HL-60 (cell line): ENCODE data around the gene GRK5.

ENCODE experiments used
- DNase-seq, 2 experiments: peaks; one replicate each; pipeline ENCODE4 v3.0.0-alpha.2; 2010 to 2020; ENCODE audit warnings: low read depth in 1 of 2, low spot score in 1 of 2
- H3K27ac ChIP-seq: fragments of 250-450 bp; sonication (Bioruptor Pico); replicated peaks from 2 replicates; pipeline ENCODE4 v1.5.1; 2020; ENCODE audit warnings: mild to moderate bottlenecking, moderate library complexity
- H3K27me3 ChIP-seq: fragments of 250-450 bp; sonication (Bioruptor Pico); 2 replicates; pipeline ENCODE4 v1.5.1; 2021; ENCODE audit warnings: mild to moderate bottlenecking, moderate library complexity; ENCODE audit not compliant: insufficient read depth, poor library complexity, severe bottlenecking
- H3K4me3 ChIP-seq: replicated peaks from 2 replicates; pipeline ENCODE4 v1.5.1; 2011; ENCODE audit warnings: mild to moderate bottlenecking, control low read depth, low read length; ENCODE audit not compliant: insufficient read depth
- CTCF ChIP-seq: IDR thresholded peaks from one replicate; pipeline ENCODE4 v1.5.1; 2011; ENCODE audit warnings: low read length, control low read depth, inconsistent platforms; ENCODE audit not compliant: insufficient read depth
- GABPA ChIP-seq: IDR thresholded peaks from 2 replicates; pipeline ENCODE4 v1.6.1; 2012; ENCODE audit warnings: low read depth
- POLR2AphosphoS5 ChIP-seq: IDR thresholded peaks from 2 replicates; pipeline ENCODE4 v1.6.1; 2012; ENCODE audit warnings: low read depth
- REST ChIP-seq: IDR thresholded peaks from 2 replicates; pipeline ENCODE4 v1.6.1; 2012; ENCODE audit warnings: low read depth; ENCODE audit not compliant: insufficient replicate concordance
- SPI1 ChIP-seq: IDR thresholded peaks from 2 replicates; pipeline ENCODE4 v1.6.1; 2012; ENCODE audit warnings: low read depth, mild to moderate bottlenecking, borderline replicate concordance

GRK5 gene

GRCh38 chr10:119405520-119405807 lies 198.1 kb downstream of the GRK5 start:
- TF ChIP-seq GABPA (no peak), POLR2AphosphoS5 (no peak), CTCF (no peak), REST (no peak), SPI1 (no peak)
- Histone ChIP-seq H3K27me3 (no peaks in the 10 kb centered on the region), H3K4me3 (no peak overlapping the region), H3K27ac (peak overlapping the region; percentile 56)
- no peak for DNase-seq

- no peak overlapping the region for H3K27ac ChIP-seq
- no peak overlapping the region for H3K4me3 ChIP-seq
- no peak for DNase-seq
- no peaks in the 10 kb centered on the region for H3K27me3 ChIP-seq
- TF ChIP-seq SPI1, result no peak
- no peak for TF ChIP-seq REST
- no peak for TF ChIP-seq CTCF
- TF ChIP-seq POLR2AphosphoS5, result no peak
- TF ChIP-seq GABPA, result no peak
Measured at GRCh38 chr10:119406137-119406536, 198.8 kb downstream of the GRK5 start.

- TF ChIP-seq REST (no peak), SPI1 (peak; percentile 83), GABPA (no peak), CTCF (no peak), POLR2AphosphoS5 (no peak)
- H3K27me3 ChIP-seq, result no peaks in the 10 kb centered on the region
- peak; percentile 35 to 49 for DNase-seq
- H3K4me3 ChIP-seq, result no peak overlapping the region
- peak overlapping the region; percentile 39 for H3K27ac ChIP-seq
Measured at GRCh38 chr10:119406601-119407253, 199.4 kb downstream of the GRK5 start.
